GM12873 (cell line): ENCODE measurements around the gene SDK2.

Experiments
- CTCF ChIP-seq: IDR thresholded peaks from 2 replicates; pipeline ENCODE4 v1.5.1; 2012; ENCODE audit warnings: low read depth, mild to moderate bottlenecking, moderate library complexity, low read length, control low read depth; ENCODE audit not compliant: insufficient read depth; ENCODE audit errors: missing control alignments

Gene SDK2

GRCh38 chr17:73453090-73453489 lies 191.2 kb downstream of the SDK2 start:
- no peak for TF ChIP-seq CTCF

DNA sequence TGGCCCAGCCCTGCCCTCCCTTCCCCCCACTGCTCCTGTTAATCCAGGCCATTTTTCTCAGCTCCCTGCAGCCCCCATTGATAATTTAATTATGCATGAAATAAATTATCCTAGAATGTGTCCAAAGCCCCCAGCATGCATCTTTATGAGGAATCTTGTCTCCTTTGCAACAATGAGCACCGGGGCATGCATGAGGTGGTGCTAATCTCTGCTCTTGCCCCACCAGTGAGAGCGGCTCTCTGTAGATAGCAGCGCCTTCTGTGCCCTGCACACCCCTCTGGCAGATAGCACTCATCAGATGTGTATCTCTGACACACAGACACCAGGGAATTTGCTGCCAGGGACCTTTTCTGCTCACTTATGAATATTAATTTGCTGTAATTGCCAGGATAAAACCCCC lies 192.2 kb downstream of the SDK2 start:
- no peak for TF ChIP-seq CTCF

GRCh38 chr17:73447319-73447718 lies 196.9 kb downstream of the SDK2 start:
- TF ChIP-seq CTCF: no peak

DNA sequence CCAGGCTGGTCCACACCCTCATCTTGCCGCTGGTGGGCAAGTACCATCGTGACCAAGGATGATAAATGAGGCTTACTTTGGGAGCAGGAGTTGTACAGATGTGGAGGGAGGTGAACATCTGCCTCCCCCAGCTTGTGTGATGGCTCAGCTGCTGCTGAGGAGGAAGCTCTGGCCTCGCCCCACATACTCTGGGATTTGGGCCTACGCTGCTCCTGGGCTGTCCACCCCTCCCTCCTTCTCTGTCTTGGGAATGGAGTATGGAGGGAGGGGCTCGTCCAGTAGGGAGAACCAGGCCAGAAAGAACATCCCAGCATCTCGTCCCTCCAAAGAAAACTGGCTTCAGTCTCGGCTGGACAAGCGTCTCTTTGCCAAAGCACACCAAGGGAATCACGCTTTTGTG lies 197.6 kb downstream of the SDK2 start:
- TF ChIP-seq CTCF: no peak

GRCh38 chr17:73445466-73445865 lies 198.8 kb downstream of the SDK2 start:
- TF ChIP-seq CTCF: no peak

- no peak for TF ChIP-seq CTCF
Measured at GRCh38 chr17:73444021-73444420, 200.2 kb downstream of the SDK2 start.

- TF ChIP-seq CTCF: no peak
Measured at GRCh38 chr17:73439597-73439996, 204.6 kb downstream of the SDK2 start.
